Measurements from ENCODE around the gene RPH3AL. TPM values are rescaled to one million over a fixed set of nuclear protein-coding genes. Genes with fewer than 3 reads are reported as not detected.
"Not testable (repeated sequence)": the region's sequence is repeated elsewhere in the genome, so short reads cannot be mapped to it uniquely, and the experiment has no call there.

The RPH3AL gene
- total RNA-seq, 1 donor = 1.3 TPM

- TF ChIP-seq CTCF (IDR thresholded peaks at IDR 0.05; ENCODE audit: insufficient read depth, low read depth, low read length) = no peak
- no peak for DNase-seq (ENCODE audit: low read depth)
- no peak overlapping the region for H3K4me3 ChIP-seq (ENCODE audit: low read depth, low read length)
Measured at GRCh38 chr17:207775-208174, 144.8 kb downstream of the RPH3AL start.

- no peak for DNase-seq (ENCODE audit: low read depth)
- H3K4me3 ChIP-seq (ENCODE audit: low read depth, low read length) = no peak overlapping the region
- no peak for TF ChIP-seq CTCF (IDR thresholded peaks at IDR 0.05; ENCODE audit: insufficient read depth, low read depth, low read length)
Measured at GRCh38 chr17:206941-207560, 145.6 kb downstream of the RPH3AL start.

GRCh38 chr17:206484-206883 lies 146.1 kb downstream of the RPH3AL start:
- not testable (repeated sequence) for H3K4me3 ChIP-seq (ENCODE audit: low read depth, low read length); DNase-seq (ENCODE audit: low read depth)

- DNase-seq (ENCODE audit: low read depth) = no peak
- H3K4me3 ChIP-seq (ENCODE audit: low read depth, low read length) = no peak overlapping the region
- no peak for TF ChIP-seq CTCF (IDR thresholded peaks at IDR 0.05; ENCODE audit: insufficient read depth, low read depth, low read length)
Measured at GRCh38 chr17:205817-206216, 146.8 kb downstream of the RPH3AL start.

- TF ChIP-seq CTCF (IDR thresholded peaks at IDR 0.05; ENCODE audit: insufficient read depth, low read depth, low read length) = no peak
- H3K4me3 ChIP-seq (ENCODE audit: low read depth, low read length) = no peak overlapping the region
- no peak for DNase-seq (ENCODE audit: low read depth)
Measured at GRCh38 chr17:205148-205669, 147.4 kb downstream of the RPH3AL start.

- no peak overlapping the region for H3K4me3 ChIP-seq (ENCODE audit: low read depth, low read length)
- no peak for DNase-seq (ENCODE audit: low read depth)
- no peak for TF ChIP-seq CTCF (IDR thresholded peaks at IDR 0.05; ENCODE audit: insufficient read depth, low read depth, low read length)
Measured at GRCh38 chr17:204427-205147, 148.0 kb downstream of the RPH3AL start.

GRCh38 chr17:202501-202951 lies 150.1 kb downstream of the RPH3AL start:
- TF ChIP-seq CTCF (IDR thresholded peaks at IDR 0.05; ENCODE audit: insufficient read depth, low read depth, low read length) = no peak
- no peak overlapping the region for H3K4me3 ChIP-seq (ENCODE audit: low read depth, low read length)
- DNase-seq (ENCODE audit: low read depth) = no peak

GRCh38 chr17:201736-202135 lies 150.9 kb downstream of the RPH3AL start:
- not testable (repeated sequence) for DNase-seq (ENCODE audit: low read depth); H3K4me3 ChIP-seq (ENCODE audit: low read depth, low read length)

GRCh38 chr17:201257-201656 lies 151.3 kb downstream of the RPH3AL start:
- DNase-seq (ENCODE audit: low read depth); H3K4me3 ChIP-seq (ENCODE audit: low read depth, low read length): not testable (repeated sequence)
